Measurements from ENCODE around the gene EMD. TPM values are rescaled to one million over a fixed set of nuclear protein-coding genes. Genes with fewer than 3 reads are reported as not detected.
"Not testable (repeated sequence)": the region's sequence is repeated elsewhere in the genome, so short reads cannot be mapped to it uniquely, and the experiment has no call there.

Gene EMD
- polyA plus RNA-seq, 1 donor (not counting 4 experiments of a cell fraction or from before 2014, with no cell fraction given): 36.9 TPM

GRCh38 chrX:154388649-154389048, 9.6 kb downstream of the EMD start:
- H3K79me2 ChIP-seq (ENCODE audit: control insufficient read depth, insufficient read depth, low read length); dilution Hi-C loops (cut with MboI; ENCODE audit: extremely low pct_ligation_motif_present, low sequenced_read_pairs); H3K27ac ChIP-seq (ENCODE audit: control insufficient read depth, insufficient read depth, low read length); H3K36me3 ChIP-seq (ENCODE audit: control insufficient read depth in 2 of 2, extremely low read depth in 1 of 2, insufficient read depth in 2 of 2, low read length in 2 of 2); H2AFZ ChIP-seq (ENCODE audit: control insufficient read depth, low read length); DNase-seq (ENCODE audit: low read depth, low spot score); H3K4me3 ChIP-seq (ENCODE audit: control insufficient read depth in 2 of 3, extremely low read depth in 1 of 3, insufficient read depth in 2 of 3, low read depth in 1 of 3, low read length in 3 of 3); H4K20me1 ChIP-seq (ENCODE audit: control insufficient read depth, extremely low read depth, insufficient read depth, low read length); H3K4me2 ChIP-seq (ENCODE audit: control insufficient read depth, extremely low read depth, insufficient read depth, low read depth, low read length); H3K4me1 ChIP-seq (ENCODE audit: control insufficient read depth, extremely low read depth, insufficient read depth, low read length); H3K9ac ChIP-seq (ENCODE audit: control insufficient read depth, extremely low read depth, insufficient read depth, low read length); H3K9me1 ChIP-seq (ENCODE audit: control insufficient read depth, extremely low read depth, insufficient read depth, low read length); H3K9me3 ChIP-seq (ENCODE audit: control insufficient read depth, low read depth, low read length); H3K27me3 ChIP-seq (ENCODE audit: control insufficient read depth, extremely low read depth, insufficient read depth, low read length): not testable (repeated sequence)
- FAIRE-seq: peak; percentile 61

GRCh38 chrX:154389812-154390747, 11.0 kb downstream of the EMD start:
- DNase-seq (ENCODE audit: low read depth, low spot score); H3K4me1 ChIP-seq (ENCODE audit: control insufficient read depth, extremely low read depth, insufficient read depth, low read length); H2AFZ ChIP-seq (ENCODE audit: control insufficient read depth, low read length); H3K27me3 ChIP-seq (ENCODE audit: control insufficient read depth, extremely low read depth, insufficient read depth, low read length); H3K36me3 ChIP-seq (ENCODE audit: control insufficient read depth in 2 of 2, extremely low read depth in 1 of 2, insufficient read depth in 2 of 2, low read length in 2 of 2); H3K4me3 ChIP-seq (ENCODE audit: control insufficient read depth in 2 of 3, extremely low read depth in 1 of 3, insufficient read depth in 2 of 3, low read depth in 1 of 3, low read length in 3 of 3); dilution Hi-C loops (cut with MboI; ENCODE audit: extremely low pct_ligation_motif_present, low sequenced_read_pairs); H3K9ac ChIP-seq (ENCODE audit: control insufficient read depth, extremely low read depth, insufficient read depth, low read length); H3K9me1 ChIP-seq (ENCODE audit: control insufficient read depth, extremely low read depth, insufficient read depth, low read length); H4K20me1 ChIP-seq (ENCODE audit: control insufficient read depth, extremely low read depth, insufficient read depth, low read length); H3K9me3 ChIP-seq (ENCODE audit: control insufficient read depth, low read depth, low read length); H3K27ac ChIP-seq (ENCODE audit: control insufficient read depth, insufficient read depth, low read length); H3K79me2 ChIP-seq (ENCODE audit: control insufficient read depth, insufficient read depth, low read length); FAIRE-seq; H3K4me2 ChIP-seq (ENCODE audit: control insufficient read depth, extremely low read depth, insufficient read depth, low read depth, low read length): not testable (repeated sequence)

GRCh38 chrX:154396363-154396762, 17.3 kb downstream of the EMD start:
- H3K27me3 ChIP-seq (ENCODE audit: control insufficient read depth, extremely low read depth, insufficient read depth, low read length); H3K27ac ChIP-seq (ENCODE audit: control insufficient read depth, insufficient read depth, low read length); H3K9ac ChIP-seq (ENCODE audit: control insufficient read depth, extremely low read depth, insufficient read depth, low read length); H2AFZ ChIP-seq (ENCODE audit: control insufficient read depth, low read length); FAIRE-seq; H3K9me1 ChIP-seq (ENCODE audit: control insufficient read depth, extremely low read depth, insufficient read depth, low read length); DNase-seq (ENCODE audit: low read depth, low spot score); H3K4me1 ChIP-seq (ENCODE audit: control insufficient read depth, extremely low read depth, insufficient read depth, low read length); dilution Hi-C loops (cut with MboI; ENCODE audit: extremely low pct_ligation_motif_present, low sequenced_read_pairs); H4K20me1 ChIP-seq (ENCODE audit: control insufficient read depth, extremely low read depth, insufficient read depth, low read length); H3K4me3 ChIP-seq (ENCODE audit: control insufficient read depth in 2 of 3, extremely low read depth in 1 of 3, insufficient read depth in 2 of 3, low read depth in 1 of 3, low read length in 3 of 3); H3K9me3 ChIP-seq (ENCODE audit: control insufficient read depth, low read depth, low read length); H3K4me2 ChIP-seq (ENCODE audit: control insufficient read depth, extremely low read depth, insufficient read depth, low read depth, low read length): not testable (repeated sequence)
- Histone ChIP-seq H3K79me2 (ENCODE audit: control insufficient read depth, insufficient read depth, low read length) (peaks cover 13% of the 10 kb centered on the region), H3K36me3 (ENCODE audit: control insufficient read depth in 2 of 2, extremely low read depth in 1 of 2, insufficient read depth in 2 of 2, low read length in 2 of 2) (peaks cover 4 to 18% of the 10 kb centered on the region in 2 experiments)

All from keratinocyte (primary cell).